Body of pancreas (tissue), 4 donors: ENCODE data around the gene ZCCHC2.

Experiments used
- POLR2A ChIP-seq, 3 donors: fragments of 450-650 bp; IDR thresholded peaks; one replicate each; pipeline ENCODE4 v1.6.1; 2016; ENCODE audit warnings: antibody characterized with exemption in 3 of 3, mild to moderate bottlenecking in 2 of 3
- TF ChIP-seq, protein P1 (sequence below), 7 experiments: fragments of 450-650 bp in 4 of 7; fragments of 200-600 bp in 3 of 7; sonication (generic) in 3 of 7; IDR thresholded peaks; one replicate each; pipeline ENCODE4 v1.5.1; 2016 to 2019; ENCODE audit warnings: antibody characterized with exemption in 7 of 7

DNA sequence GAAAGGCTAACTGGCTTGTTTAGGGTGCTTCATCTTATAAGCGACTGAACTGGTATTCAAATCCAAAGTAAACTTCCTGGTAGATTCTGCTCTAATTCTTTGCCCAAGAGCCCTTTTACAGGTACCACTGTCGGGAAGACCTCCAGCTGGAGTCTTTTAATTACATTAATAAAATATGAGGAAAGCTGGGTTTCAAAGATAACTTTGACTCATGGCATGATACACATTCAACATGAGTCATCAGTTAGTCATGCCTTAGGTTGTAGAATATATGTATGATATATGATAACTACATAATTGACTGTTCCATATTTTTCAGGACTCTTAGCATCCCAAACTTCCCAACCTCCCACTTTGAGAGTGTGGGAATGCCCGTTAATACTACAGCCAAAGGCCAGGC lies 32.3 kb downstream of the ZCCHC2 start:
- TF ChIP-seq, protein P1, sequence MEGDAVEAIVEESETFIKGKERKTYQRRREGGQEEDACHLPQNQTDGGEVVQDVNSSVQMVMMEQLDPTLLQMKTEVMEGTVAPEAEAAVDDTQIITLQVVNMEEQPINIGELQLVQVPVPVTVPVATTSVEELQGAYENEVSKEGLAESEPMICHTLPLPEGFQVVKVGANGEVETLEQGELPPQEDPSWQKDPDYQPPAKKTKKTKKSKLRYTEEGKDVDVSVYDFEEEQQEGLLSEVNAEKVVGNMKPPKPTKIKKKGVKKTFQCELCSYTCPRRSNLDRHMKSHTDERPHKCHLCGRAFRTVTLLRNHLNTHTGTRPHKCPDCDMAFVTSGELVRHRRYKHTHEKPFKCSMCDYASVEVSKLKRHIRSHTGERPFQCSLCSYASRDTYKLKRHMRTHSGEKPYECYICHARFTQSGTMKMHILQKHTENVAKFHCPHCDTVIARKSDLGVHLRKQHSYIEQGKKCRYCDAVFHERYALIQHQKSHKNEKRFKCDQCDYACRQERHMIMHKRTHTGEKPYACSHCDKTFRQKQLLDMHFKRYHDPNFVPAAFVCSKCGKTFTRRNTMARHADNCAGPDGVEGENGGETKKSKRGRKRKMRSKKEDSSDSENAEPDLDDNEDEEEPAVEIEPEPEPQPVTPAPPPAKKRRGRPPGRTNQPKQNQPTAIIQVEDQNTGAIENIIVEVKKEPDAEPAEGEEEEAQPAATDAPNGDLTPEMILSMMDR (IDR thresholded peaks at IDR 0.05): no peak
- TF ChIP-seq POLR2A (IDR thresholded peaks at IDR 0.05): no peak
